ENCODE measurements around the gene SMIM32. TPM values are rescaled to one million over a fixed set of nuclear protein-coding genes. Genes with fewer than 3 reads are reported as not detected.

SMIM32 gene
- total RNA-seq, 3 donors from 2014 or later, result not detected

DNA sequence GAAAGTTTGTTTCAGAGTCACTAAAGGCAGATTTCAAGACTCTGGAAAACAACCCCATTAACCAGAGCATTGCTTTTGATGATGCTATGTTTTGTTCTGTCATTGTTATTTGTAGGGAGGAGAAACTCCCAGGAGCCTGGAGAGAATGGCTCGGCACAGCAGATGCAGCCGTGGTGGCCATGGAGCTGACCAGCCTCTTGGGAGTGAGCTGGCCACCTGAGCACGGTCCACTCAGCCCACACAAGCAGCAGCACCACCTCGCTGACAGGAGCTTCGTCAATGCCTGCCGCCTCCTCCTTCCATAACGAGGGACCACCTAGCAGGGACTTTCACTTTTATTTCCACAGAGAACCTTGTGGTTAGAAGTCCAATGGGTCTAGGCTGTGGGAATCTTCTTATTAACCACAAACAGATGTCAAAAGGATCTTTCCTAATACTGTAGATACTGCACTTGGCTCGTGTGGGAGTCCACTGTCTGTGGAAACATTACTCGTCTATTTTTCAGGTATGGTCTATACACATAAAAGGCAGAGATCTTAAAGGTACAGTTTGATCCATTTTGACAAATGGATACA lies 21.0 kb upstream of the SMIM32 start:
- Histone ChIP-seq H3K27ac (no peak overlapping the region), H3K36me3 (no peaks in the 10 kb centered on the region), H3K4me3 (peak overlapping the region in 2 of 3 donors; percentile 4 to 35), H3K9me3 (no peaks in the 10 kb centered on the region), H3K27me3 (peaks cover 0 to 20% of the 10 kb centered on the region in 2 donors), H3K4me1 (no peaks in the 10 kb centered on the region)
- TF ChIP-seq POLR2AphosphoS5 (IDR thresholded peaks at IDR 0.05) (no peak), POLR2A (IDR thresholded peaks at IDR 0.05) (no peak)
- TF ChIP-seq, protein P1, sequence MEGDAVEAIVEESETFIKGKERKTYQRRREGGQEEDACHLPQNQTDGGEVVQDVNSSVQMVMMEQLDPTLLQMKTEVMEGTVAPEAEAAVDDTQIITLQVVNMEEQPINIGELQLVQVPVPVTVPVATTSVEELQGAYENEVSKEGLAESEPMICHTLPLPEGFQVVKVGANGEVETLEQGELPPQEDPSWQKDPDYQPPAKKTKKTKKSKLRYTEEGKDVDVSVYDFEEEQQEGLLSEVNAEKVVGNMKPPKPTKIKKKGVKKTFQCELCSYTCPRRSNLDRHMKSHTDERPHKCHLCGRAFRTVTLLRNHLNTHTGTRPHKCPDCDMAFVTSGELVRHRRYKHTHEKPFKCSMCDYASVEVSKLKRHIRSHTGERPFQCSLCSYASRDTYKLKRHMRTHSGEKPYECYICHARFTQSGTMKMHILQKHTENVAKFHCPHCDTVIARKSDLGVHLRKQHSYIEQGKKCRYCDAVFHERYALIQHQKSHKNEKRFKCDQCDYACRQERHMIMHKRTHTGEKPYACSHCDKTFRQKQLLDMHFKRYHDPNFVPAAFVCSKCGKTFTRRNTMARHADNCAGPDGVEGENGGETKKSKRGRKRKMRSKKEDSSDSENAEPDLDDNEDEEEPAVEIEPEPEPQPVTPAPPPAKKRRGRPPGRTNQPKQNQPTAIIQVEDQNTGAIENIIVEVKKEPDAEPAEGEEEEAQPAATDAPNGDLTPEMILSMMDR (IDR thresholded peaks at IDR 0.05), result no peak
- intact Hi-C loops (cut with DNase I; ENCODE audit: low total_unique reads), result no loop called here
- DNase-seq (ENCODE audit: low spot score in 2 of 2), result no peak

DNA sequence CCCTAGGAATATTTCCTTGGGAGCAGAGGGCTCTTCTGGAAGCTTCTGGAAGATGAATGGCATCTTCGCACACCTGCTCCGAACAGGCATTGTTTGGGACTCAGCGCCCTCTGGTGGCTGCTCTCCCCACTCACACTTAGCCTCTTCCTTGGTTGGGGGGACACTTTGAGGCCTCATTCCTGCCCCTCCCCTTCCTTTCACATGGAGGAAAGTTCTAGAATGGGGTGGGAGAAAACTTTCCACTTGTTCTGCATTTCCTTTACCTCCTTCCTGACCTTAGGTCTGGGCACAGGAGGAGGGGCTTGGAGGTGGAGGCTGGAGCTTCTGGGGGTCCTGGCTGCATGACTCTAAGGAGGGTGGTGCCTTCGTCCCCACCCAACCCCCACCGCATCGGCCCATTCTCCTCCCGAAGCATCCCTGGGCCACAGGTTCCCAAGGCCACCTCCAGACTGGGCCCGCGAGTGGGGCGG lies 19.3 kb upstream of the SMIM32 start:
- TF ChIP-seq POLR2AphosphoS5 (IDR thresholded peaks at IDR 0.05) (no peak), POLR2A (IDR thresholded peaks at IDR 0.05) (no peak)
- TF ChIP-seq, protein P1 (IDR thresholded peaks at IDR 0.05), result peak; percentile 65 to 81 (median 81)
- no peak for DNase-seq (ENCODE audit: low spot score in 2 of 2)

DNA sequence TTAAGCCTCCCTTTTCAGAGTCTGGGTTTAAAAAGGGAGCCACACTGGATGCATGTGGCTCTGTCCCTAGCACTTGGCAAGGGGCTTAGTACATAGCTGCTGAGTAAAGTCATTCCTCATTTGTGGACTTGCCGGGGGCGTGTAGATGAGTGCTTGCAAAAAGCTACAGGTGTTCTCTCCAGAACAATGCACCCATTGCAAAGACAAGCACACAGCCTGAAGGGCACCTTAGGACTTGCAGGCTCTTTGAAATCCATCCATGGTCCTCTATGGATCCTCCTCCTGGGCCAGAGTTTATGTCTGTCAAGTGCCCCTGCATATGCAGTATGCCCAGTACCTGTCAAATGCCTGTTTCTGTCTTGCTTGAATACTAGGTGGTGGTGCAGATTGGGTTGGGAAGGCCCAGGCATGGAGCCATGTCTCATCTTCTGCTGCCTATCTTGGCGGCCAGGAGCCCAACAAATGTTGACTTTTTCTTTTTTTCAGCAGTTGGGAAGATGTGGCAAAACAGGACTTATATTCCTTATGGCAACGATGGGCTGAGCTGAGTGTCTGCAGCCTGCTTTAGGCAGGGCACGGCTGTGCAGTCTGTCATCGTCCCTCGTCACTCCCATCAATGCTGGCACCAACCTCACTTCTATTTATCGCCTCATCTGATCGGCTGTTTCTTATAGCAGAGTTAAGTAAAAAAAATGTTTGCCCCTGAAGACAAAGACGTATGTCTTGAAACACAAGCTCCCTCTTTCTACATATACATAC lies 18.5 kb upstream of the SMIM32 start:
- H3K4me1 ChIP-seq, result no peaks in the 10 kb centered on the region
- no peak overlapping the region for H3K27ac ChIP-seq
- peaks cover 0 to 20% of the 10 kb centered on the region in 2 donors for H3K27me3 ChIP-seq
- H3K36me3 ChIP-seq, result no peaks in the 10 kb centered on the region
- DNase-seq (ENCODE audit: low spot score in 2 of 2), result no peak
- intact Hi-C loops (cut with DNase I; ENCODE audit: low total_unique reads), result no loop called here
- H3K4me3 ChIP-seq, result no peak overlapping the region
- TF ChIP-seq POLR2A (IDR thresholded peaks at IDR 0.05) (no peak), POLR2AphosphoS5 (IDR thresholded peaks at IDR 0.05) (no peak)
- TF ChIP-seq, protein P1 (IDR thresholded peaks at IDR 0.05), result no peak
- no peaks in the 10 kb centered on the region for H3K9me3 ChIP-seq

More for the DNA sequence above, 19.3 kb upstream of the SMIM32 start:
- Histone ChIP-seq H3K36me3 (no peaks in the 10 kb centered on the region), H3K27me3 (peaks cover 0 to 20% of the 10 kb centered on the region in 2 donors), H3K4me3 (no peak overlapping the region), H3K4me1 (no peaks in the 10 kb centered on the region), H3K27ac (no peak overlapping the region), H3K9me3 (no peaks in the 10 kb centered on the region)
- intact Hi-C loops (cut with DNase I; ENCODE audit: low total_unique reads), result no loop called here

DNA sequence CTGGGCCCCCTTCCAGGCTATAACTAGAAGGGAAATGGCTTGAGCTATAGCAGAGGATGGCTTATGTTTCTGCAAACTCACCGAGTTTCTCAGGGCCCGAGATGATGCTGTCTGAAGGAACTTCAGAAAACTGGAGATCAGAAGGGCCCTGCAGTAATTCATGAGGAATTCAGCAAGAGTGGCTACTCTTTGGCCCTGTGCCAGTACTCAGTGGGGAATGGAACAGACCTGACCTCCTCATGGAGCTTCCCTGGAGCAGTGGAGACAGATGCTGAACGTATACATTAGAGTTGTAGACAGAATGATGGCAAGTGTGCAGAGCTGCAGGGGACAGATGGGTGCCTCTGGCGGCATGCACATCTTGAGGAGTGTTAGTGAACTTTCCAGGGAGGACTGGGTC lies 17.3 kb upstream of the SMIM32 start:
- Histone ChIP-seq H3K4me1 (no peaks in the 10 kb centered on the region), H3K36me3 (no peaks in the 10 kb centered on the region), H3K27me3 (peaks cover 0 to 20% of the 10 kb centered on the region in 2 donors), H3K4me3 (no peak overlapping the region), H3K27ac (no peak overlapping the region), H3K9me3 (no peaks in the 10 kb centered on the region)
- intact Hi-C loops (cut with DNase I; ENCODE audit: low total_unique reads), result no loop called here
- no peak for TF ChIP-seq POLR2A (IDR thresholded peaks at IDR 0.05)
- no peak for TF ChIP-seq POLR2AphosphoS5 (IDR thresholded peaks at IDR 0.05)
- TF ChIP-seq, protein P1 (IDR thresholded peaks at IDR 0.05), result no peak
- DNase-seq (ENCODE audit: low spot score in 2 of 2), result no peak

DNA sequence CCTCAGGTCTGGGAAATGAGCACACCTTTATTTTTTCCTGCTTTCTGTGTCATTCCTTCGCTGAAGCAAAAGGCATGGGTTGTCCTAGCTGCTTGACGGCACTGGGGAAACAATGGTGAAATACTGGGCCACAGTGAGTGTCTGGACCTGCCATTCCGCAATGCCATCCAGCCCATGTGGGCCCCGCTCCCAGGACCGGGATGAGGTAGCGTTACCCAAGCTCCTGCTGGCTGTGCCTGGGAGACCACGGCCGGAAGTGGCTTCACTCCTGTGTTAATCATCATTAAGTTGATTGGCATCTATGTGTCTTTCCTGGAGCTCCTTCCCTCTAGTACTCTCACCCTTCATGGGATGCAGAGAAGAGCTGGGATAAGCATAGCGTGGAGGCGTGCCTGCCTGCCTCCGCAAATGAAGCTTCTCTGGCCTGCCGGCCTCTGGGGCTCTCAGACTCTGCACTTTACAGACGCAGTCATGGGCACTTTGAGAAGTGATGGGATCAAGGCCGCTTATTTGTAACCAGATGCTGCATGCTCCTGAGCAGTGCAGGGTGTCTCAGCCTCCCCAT lies 16.5 kb upstream of the SMIM32 start:
- Histone ChIP-seq H3K27me3 (peaks cover 0 to 20% of the 10 kb centered on the region in 2 donors), H3K36me3 (no peaks in the 10 kb centered on the region), H3K9me3 (no peaks in the 10 kb centered on the region), H3K27ac (no peak overlapping the region), H3K4me3 (no peak overlapping the region), H3K4me1 (no peaks in the 10 kb centered on the region)
- intact Hi-C loops (cut with DNase I; ENCODE audit: low total_unique reads), result no loop called here
- TF ChIP-seq, protein P1 (IDR thresholded peaks at IDR 0.05), result no peak
- no peak for TF ChIP-seq POLR2AphosphoS5 (IDR thresholded peaks at IDR 0.05)
- TF ChIP-seq POLR2A (IDR thresholded peaks at IDR 0.05), result no peak
- no peak for DNase-seq (ENCODE audit: low spot score in 2 of 2)
